Kasumi-1 (cell line): ENCODE data around the gene HTRA2.
"Not testable (repeated sequence)": the region's sequence is repeated elsewhere in the genome, so short reads cannot be mapped to it uniquely, and the experiment has no call there.

Experiments
- DNase-seq, 2 experiments: peaks; one replicate each; lab custom pipeline; 2025; lab: John Stamatoyannopoulos, UW

HTRA2 gene

DNA sequence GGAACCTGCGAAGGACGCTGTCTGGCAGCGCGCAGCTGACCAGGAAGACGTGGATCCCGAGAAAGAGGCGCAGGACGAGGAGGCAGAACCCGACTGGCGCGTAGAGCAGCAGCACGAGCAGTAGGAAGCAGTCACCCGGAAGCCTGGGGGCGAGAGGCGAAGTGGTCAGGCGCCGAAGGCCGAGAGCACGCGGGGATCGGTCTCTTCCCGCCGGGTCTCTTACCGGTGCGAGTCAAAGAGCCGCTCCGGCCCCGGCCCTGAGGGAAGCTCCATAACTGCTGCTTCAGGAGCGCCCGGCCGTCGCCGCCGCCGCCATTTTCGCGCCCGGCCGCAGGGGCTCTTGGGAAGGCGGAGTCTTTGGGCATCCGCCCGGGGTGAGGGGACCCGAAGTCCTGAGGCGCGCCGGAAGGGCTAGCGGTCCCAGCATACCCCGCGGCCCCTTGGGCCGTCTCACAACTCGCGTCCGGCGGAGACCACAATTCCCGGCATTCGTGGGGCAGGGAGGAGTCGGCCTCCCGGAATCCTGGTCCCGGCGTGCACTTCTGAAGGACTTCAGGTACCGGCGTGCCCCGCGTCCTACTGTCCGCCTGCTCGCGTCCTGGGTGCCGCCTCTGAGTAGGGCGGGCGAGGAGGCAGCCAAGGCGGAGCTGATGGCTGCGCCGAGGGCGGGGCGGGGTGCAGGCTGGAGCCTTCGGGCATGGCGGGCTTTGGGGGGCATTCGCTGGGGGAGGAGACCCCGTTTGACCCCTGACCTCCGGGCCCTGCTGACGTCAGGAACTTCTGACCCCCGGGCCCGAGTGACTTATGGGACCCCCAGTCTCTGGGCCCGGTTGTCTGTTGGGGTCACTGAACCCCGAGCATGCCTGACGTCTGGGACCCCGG lies at the start of gene HTRA2, which contains the start of gene AUP1:
TSS of gene HTRA2 (plus strand) at position 577 of the 882 bp plus-strand sequence. CDS start at position 651, 74 bp downstream.
TSS of gene AUP1 (minus strand) at position 350 of the 882 bp plus-strand sequence. CDS start at position 273, 77 bp downstream.
- peak; percentile 97 for DNase-seq

- no peak for DNase-seq
Measured at GRCh38 chr2:74481431-74481830, 48.3 kb upstream of the HTRA2 start.

DNA sequence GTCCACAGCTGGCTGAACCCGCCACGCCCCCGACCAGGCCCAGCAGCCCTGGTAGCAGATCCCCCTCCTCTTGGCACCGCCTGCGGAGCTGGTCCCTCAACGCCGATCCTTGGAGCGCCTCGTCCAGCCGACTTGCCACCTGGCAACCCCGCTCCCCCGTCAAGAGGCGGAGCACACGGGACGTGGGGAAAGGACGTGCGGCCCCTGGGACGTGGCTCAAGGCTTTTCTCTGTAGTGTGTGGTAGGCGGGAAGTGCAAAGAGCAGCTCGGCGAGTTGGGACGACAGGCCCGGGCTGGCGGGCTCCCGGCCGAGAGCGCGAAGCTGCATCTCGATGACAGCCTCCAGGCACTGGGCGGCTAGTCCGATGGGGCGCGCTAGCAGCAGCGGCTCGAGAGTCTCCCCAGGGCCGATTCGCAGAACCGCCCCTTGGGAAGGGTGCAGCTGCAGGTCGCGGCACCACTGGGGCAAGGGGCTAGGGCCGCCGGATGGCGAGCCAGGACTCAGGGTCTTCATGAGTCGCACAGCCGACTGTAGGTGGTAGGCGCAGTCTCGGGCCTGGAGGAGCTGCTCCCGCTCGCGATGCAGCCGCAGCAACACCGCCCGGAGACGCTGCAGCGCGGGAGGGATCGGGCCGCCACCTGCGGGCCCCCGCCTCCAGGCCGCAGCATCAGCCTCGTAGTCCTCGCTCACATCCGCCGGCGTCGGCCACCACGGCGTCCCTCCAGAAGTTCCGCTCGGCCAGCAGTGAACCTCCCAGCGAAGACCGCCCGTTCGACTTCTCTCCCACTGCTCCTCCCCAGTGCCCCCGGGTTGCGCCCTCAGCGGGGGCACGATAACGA lies 47.6 kb upstream of the HTRA2 start:
- DNase-seq = peak; percentile 59 to 63

DNA sequence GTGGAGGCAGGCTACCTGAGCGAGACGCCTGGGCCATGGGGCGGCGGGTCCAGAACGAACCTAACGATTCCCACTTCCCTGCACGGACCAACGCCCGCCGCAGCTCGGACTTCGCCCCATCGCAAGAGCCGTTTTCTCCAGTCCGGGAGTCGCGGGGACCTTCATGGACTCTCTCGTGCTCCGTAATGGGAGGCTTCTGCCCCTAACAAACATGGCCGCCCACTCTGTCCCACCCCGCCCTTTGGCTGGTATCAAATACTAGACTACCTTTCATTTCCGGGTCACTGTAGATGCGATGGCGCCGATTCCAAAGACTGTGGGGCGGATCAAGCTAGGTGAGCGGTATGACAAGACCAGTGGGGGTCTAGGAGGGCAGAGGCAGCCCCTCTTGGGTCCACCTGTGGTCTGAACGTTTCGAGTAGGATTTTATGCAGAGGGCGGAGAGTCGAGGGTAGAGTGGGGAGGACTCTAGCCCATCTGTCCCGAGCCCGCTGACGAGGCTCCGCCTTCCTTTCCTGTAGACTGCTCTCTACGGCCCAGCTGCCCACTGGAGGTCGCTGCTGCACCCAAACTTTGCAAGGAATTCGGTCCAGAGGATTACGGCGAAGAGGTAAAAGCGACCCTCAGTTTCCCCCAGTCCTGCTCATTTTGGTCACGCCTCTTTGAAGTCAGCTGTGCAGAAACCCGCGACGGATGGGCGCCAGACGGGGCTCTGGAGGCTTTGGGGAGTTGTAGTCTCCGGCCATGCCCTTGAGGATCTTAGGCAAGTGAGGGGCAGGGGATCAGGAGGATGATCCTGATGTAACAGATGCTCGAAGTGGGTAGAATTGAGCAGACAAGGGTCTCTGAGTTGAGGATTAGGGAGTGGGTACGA lies 46.7 kb upstream of the HTRA2 start, which contains the start of the genes CCDC142 and TTC31:
TSS of gene CCDC142 (minus strand) at position 198 of the 874 bp plus-strand sequence. CDS start at position 37, 161 bp downstream.
TSS of gene TTC31 (plus strand) at position 281 of the 874 bp plus-strand sequence. CDS start at position 296, 15 bp downstream.
- peak; percentile 95 to 96 for DNase-seq

DNA sequence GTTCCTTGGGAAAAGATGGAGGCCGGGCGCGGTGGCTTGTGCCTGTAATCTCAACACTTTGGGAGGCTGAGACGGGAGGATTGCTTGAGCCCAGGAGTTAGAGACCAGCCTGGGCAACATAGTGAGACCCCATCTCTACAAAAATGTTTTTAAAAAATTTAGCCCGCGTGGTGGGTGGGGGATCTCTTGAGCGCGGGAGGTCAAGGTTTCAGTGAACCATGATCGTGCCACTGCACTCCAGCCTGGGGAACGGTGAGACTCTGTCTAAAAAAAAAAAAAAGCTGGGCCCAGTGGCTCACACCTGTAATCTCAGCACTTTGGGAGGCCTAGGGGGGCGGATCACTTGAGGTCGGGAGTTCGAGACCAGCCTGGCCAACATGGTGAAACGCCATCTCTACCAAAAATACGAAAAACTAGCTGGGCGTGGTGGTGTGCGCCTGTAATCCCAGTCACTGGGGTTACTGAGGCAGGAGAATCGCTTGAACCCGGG lies 46.0 kb upstream of the HTRA2 start:
- not testable (repeated sequence) for DNase-seq

DNA sequence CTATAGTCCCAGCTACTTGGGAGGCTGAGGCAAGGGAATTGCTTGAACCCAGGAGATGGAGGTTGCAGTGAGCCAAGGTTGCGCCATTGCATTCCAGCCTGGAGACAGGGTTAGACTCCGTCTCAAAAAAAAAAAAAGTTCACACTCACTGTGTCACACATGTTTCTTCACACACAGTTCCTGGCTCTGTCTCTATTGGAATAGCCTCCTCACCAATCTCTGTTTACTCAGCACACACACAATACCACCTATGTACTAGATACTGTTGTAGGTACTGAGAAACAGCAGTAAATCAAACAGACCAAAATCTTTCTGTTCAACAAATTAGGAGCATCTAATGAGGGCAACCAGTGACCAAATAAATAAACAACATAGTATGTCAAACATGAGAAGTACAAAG lies 43.6 kb upstream of the HTRA2 start:
- DNase-seq = no peak

GRCh38 chr2:74488643-74489481 lies 40.9 kb upstream of the HTRA2 start:
- no peak for DNase-seq

DNA sequence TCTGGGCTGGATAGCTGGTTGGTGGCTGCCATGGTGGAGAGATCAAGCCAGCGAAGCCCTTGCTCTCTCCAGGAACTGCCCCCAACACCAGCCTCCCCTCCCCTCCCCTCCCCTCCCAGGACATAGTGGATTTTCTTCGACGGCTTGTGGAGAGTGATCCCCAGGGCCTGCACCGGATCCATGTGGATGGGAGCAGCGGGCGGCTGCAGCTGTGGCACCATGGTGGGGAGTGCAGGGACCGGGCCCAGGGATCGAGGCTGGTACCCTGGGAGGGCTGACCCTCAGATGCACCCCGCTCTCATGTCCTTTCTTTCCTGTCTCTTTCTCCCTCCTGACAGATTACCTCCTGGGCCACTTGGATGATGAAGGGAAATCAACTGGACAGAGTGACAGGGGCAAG lies 39.8 kb upstream of the HTRA2 start:
- no peak for DNase-seq

DNA sequence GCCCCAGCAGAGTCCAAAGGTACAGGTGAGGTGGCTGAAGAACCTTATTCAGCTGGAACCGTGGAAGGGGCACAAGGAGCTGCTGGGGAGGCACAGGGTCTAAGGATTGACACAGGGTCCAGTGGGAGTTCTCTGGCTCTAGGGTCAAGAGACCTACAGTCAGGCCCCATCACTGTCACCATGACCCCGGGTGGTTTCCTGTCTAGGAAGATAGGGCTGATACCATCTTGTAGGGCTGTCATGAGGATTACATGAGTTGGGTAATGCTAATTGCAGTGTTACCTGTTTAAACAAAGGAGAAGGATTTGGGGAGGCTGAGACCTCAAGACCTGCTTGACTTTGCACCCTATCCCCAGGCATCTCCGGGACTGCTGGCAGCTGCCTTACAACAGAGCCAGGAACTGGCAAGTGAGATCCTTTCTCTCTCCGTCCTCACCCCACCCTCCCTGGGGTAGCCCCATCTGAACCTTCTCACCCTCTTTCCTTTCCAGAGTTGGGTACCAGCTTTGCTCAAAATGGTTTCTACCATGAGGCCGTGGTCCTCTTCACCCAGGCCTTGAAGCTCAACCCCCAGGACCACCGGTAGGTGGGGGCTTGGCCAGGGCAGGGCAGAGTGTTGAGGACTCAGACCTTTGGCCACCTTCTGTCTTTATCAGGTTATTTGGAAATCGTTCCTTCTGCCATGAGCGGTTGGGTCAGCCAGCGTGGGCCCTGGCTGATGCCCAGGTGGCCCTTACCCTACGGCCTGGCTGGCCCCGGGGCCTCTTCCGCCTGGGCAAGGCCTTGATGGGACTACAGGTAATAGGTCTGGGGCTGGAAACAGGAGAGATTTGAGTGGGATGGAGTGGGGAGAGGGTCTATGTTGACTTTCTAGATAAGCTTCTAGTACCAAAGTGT lies 37.8 kb upstream of the HTRA2 start:
- no peak for DNase-seq

- no peak for DNase-seq
Measured at GRCh38 chr2:74493546-74493945, 36.2 kb upstream of the HTRA2 start.

- no peak for DNase-seq
Measured at GRCh38 chr2:74495440-74495839, 34.3 kb upstream of the HTRA2 start.

DNA sequence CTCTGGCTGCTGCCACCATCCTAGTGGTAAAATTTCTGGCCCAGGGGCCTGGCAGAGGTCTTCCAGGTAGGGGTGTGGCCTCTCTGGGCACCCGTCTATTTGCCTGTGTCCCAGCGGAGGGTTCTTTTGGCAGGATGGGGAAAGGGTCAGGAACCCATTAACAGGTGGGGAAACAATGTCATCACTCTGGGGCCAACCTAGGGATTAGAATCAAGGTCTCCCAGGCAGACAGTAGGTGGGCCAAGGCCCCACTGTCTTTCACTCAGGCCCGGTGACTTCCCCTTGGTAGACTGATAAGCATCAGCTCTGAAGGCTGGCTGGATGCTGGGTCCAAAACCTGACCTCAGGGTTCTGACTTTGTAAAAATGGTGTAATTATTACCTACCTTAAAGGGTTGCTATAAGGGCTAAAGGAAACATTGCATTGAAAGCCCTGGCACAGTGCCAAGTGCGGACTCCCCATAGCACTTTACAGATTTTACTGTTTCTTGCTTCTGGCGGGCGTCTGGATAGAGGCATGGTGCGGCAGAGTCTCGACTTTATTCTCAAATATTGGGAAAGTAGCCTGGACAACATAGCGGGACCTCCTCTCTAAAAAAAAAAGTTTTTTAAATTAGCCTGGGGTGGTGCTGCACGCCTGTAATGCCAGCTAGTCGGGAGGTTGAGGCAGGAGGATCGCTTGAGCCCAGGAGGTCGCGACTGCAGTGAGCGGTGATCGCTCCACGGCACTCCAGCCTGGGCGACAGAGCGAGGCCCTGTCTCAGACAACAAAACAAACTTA lies 32.5 kb upstream of the HTRA2 start:
- no peak for DNase-seq

- no peak for DNase-seq
Measured at GRCh38 chr2:74497777-74498499, 31.8 kb upstream of the HTRA2 start.

DNA sequence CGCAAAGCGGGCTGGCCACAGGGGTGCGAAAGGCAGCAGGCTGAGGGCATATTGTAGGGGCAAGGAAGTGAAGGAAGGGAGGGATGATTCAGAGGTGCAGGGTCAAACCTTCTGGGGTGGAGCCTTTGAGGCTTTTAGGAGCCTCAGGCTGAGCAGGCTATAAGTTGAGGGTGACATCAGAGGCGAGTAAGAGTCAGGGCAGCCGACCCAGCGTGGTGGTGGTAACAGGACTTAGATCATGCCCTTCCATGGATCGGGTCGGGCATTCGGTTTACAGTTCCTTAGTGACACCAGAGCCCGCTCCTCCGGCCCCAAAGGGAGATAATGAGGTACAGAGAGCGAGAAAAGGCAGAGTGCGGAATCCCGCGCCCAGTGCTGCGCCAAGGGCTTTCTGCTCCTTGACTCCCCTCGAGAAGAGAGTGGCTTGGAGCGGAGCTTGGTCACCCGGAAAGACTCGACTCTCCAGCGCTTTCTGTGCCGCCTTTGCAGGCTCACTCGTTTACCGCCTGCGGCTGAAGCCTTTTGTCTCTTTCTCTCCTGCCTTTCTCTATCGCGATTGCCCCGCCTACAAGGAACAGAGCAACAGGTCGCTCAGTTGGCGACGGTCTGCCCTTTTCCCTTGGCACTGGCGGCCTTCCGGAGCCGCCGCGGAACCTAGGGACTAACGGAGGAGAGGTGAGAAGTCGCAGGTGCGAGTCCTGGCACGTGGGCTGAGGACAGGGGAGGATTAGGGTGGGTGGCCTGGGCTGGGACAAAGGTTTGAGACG lies 31.1 kb upstream of the HTRA2 start:
- DNase-seq = peak; percentile 57 to 65

DNA sequence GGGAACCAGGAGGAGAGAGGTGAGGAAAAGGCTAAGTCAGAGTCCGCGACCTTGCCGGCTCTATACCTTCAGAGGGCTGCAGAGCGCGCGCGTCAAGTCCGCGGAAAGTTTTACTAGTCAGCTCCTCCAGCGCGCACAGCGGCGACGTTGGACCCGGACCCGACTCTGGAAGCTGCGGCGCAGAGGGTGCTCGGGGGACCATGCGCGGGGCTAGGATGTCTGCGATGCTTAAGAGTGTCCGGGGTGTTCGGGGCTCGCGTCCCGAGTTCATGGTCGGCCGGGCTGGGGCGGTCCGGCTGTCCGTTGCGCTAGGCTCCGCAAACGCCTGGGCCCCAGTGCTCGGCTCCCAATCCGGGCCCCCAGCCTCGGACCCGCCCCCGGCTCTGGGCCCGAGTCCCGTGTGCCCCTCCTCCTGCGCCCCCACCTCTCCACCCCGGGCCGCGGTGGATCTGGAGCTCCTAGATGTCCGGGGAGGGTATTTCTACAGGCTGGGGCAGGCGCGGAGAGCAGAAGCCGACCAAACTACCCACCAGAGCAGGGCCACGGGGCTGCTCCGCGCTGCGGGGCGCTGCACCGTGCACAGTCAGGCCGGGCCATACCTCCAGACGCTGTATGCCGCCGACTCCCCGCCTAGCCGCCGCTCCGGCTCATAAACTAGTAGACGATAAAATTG lies 30.3 kb upstream of the HTRA2 start, which contains the start of gene LBX2:
TSS of gene LBX2 (minus strand) at position 337 of the 673 bp plus-strand sequence. CDS start at position 271, 66 bp downstream.
- DNase-seq = peak; percentile 65 to 66

- DNase-seq = no peak
Measured at GRCh38 chr2:74499940-74500577, 29.7 kb upstream of the HTRA2 start.
